PC-9 (cell line): Measurements from ENCODE around the gene KPNA6. TPM values are rescaled to one million over a fixed set of nuclear protein-coding genes. Genes with fewer than 3 reads are reported as not detected.
"Not testable (repeated sequence)": the region's sequence is repeated elsewhere in the genome, so short reads cannot be mapped to it uniquely, and the experiment has no call there.

Experiments
- BruUV-seq: library from RNA; stranded (reverse); fragments of 400-500 nt; replicated peaks from 2 replicates; lab custom pipeline; 2021; lab: Mats Ljungman, UMichigan
- CTCF ChIA-PET: fragments of 300-600 bp; sonication (Branson Sonifier 250); formaldehyde crosslinking; loops from one replicate; lab custom pipeline; 2022; ENCODE audit warnings: antibody characterized with exemption; lab: Charles Lee
- POLR2A ChIA-PET: fragments of 300-600 bp; sonication (Branson Sonifier 250); formaldehyde crosslinking; loops from one replicate; lab custom pipeline; 2022; ENCODE audit warnings: antibody characterized with exemption; ENCODE audit not compliant: unreplicated experiment; lab: Charles Lee
- DNase-seq, 2 experiments: peaks; one replicate each; pipeline versions ENCODE4 v3.0.0 to v3.0.0-alpha.2; 2015 to 2022; ENCODE audit warnings: mixed read lengths in 1 of 2
- H2AFZ ChIP-seq: fragments of 200-600 bp; sonication (generic); 2 replicates; pipeline ENCODE4 v1.8.1; 2017; ENCODE audit warnings: antibody characterized with exemption
- H3F3A ChIP-seq: fragments of 200-600 bp; sonication (generic); 2 replicates; pipeline ENCODE4 v1.8.1; 2017; ENCODE audit warnings: antibody characterized with exemption, mild to moderate bottlenecking, low read depth; ENCODE audit not compliant: insufficient read depth
- H3K27ac ChIP-seq: fragments of 200-600 bp; sonication (generic); 2 replicates; pipeline ENCODE4 v1.6.1; 2016; ENCODE audit warnings: mixed run types
- H3K27me3 ChIP-seq: fragments of 200-600 bp; sonication (generic); 2 replicates; pipeline ENCODE4 v1.6.1; 2016; ENCODE audit warnings: low read depth, mixed run types; ENCODE audit not compliant: insufficient read depth
- H3K36me3 ChIP-seq: fragments of 200-600 bp; sonication (generic); 2 replicates; pipeline ENCODE4 v1.6.1; 2016; ENCODE audit warnings: low read depth, mixed run types
- H3K4me1 ChIP-seq: fragments of 200-600 bp; sonication (generic); replicated peaks from 2 replicates; pipeline ENCODE4 v1.6.1; 2016; ENCODE audit warnings: mixed run types; ENCODE audit not compliant: insufficient read depth
- H3K4me2 ChIP-seq: fragments of 200-600 bp; sonication (generic); 2 replicates; pipeline ENCODE4 v1.6.1; 2017; ENCODE audit warnings: mixed run types
- H3K4me3 ChIP-seq: fragments of 200-600 bp; sonication (generic); 2 replicates; pipeline ENCODE4 v1.6.1; 2016; ENCODE audit warnings: mixed run types
- H3K79me2 ChIP-seq: fragments of 200-600 bp; sonication (generic); 2 replicates; pipeline ENCODE4 v1.6.1; 2017; ENCODE audit warnings: low read depth, mixed run types
- H3K9me2 ChIP-seq: fragments of 200-600 bp; sonication (generic); 2 replicates; pipeline ENCODE4 v1.8.1; 2017; ENCODE audit warnings: mild to moderate bottlenecking; ENCODE audit not compliant: insufficient read depth
- H3K9me3 ChIP-seq: fragments of 200-600 bp; sonication (generic); 2 replicates; pipeline ENCODE4 v1.8.1; 2016; ENCODE audit warnings: low read depth; ENCODE audit not compliant: insufficient read depth
- H4K20me1 ChIP-seq: fragments of 200-600 bp; sonication (generic); 2 replicates; pipeline ENCODE4 v1.8.1; 2017; ENCODE audit not compliant: insufficient read depth
- CTCF ChIP-seq: fragments of 200-600 bp; sonication (generic); conservative IDR thresholded peaks from 2 replicates; pipeline ENCODE4 v1.6.1; 2017; ENCODE audit warnings: mixed run types, antibody characterized with exemption, mild to moderate bottlenecking, moderate library complexity
- EZH2 ChIP-seq: fragments of 200-600 bp; sonication (generic); IDR thresholded peaks from 2 replicates; pipeline ENCODE4 v1.8.0; 2017; ENCODE audit warnings: antibody characterized with exemption, low read depth
- intact Hi-C: fragments of 100-400 bp; cut with micrococcal nuclease; formaldehyde crosslinking; loops from one replicate; pipeline ENCODE4 v1.10.0; 2022; ENCODE audit not compliant: unreplicated experiment
- total RNA-seq: library from RNA; stranded (reverse); gene quantifications from 2 replicates; pipeline ENCODE4 v1.2.3, GENCODE V29; 2021

Gene KPNA6
- total RNA-seq, 1 experiment from 2014 or later = 89.9 TPM

DNA sequence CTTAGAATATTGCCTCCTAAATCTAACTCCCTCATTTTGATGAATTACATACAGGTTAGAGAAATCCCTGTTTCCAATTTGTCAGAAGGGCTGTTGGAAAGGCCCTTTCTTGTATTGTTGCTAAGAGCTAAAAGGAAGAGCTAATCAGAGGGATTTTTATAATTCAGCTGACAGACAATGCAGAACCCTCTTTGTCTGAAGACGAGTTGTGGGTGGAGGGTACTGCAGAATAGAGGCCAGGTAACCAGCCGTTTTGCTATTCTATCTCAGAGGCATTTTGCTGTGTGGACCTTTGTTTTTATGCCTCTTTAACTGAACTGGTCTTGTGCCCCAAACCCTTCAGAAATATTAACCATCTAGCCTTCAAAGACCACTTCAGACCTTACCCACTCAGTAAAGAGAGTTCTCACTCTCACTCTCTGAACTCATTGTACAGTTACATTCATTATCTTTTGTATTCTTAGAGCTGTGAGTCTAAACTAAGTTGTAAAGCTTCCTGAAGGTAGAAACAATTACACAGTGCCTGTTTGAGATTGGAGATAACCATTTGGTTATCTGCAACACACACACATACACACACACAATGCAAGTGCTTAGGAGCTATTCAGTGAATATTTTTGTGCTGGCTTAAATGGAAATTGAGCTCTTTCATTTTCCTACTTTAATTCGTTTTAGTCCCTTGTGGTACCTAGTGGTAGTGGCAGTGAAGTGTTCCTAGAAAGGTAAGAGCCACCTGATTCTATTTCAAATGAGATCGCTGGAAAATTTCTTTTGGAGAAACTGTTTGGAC, 19.7 kb downstream of the KPNA6 start:
- Histone ChIP-seq H3K27ac (no peak overlapping the region), H3K4me1 (peaks cover 5% of the 10 kb centered on the region; the same call in 1 of the 2 replicates), H3K79me2 (peaks cover 87% of the 10 kb centered on the region), H3K9me2 (no peaks in the 10 kb centered on the region), H3K4me3 (no peak overlapping the region), H4K20me1 (peaks cover 33% of the 10 kb centered on the region), H2AFZ (no peak overlapping the region), H3F3A (peaks cover 20% of the 10 kb centered on the region), H3K9me3 (no peaks in the 10 kb centered on the region), H3K36me3 (0 out of 2 replicates have a peak, but pooled peaks cover 8% of the 10 kb centered on the region), H3K4me2 (no peak overlapping the region), H3K27me3 (no peaks in the 10 kb centered on the region)
- ChIA-PET CTCF (no interaction called here), POLR2A (no interaction called here)
- TF ChIP-seq CTCF (no peak), EZH2 (no peak)
- no TSS peak for BruUV-seq
- DNase-seq = no peak
- intact Hi-C loops = no loop called here

DNA sequence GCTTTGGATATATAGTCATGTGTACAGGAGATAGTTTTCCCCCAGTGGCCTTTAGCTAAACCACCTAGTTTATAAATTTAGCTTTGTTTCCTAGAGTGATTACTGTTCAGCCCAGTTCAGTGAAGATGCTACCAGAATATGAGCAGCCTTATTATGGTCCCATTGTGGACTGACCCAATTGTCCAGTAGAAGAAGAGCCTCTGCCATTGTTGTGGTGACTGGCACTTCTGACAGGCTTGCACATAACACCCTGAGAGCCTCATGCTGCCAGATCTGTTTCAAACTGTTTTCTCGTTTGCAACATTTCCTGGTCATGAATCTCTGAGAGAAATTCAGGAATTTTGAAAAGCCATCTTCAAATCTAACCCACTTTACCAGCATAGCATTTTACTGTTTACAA, 20.6 kb downstream of the KPNA6 start:
- ChIA-PET CTCF (interaction anchor here (0.6 kb wide), 1 partner anchor 12 kb away, joined by 4 read pairs; no protein-coding TSS in a partner anchor), POLR2A (no interaction called here)
- Histone ChIP-seq H3F3A (peaks cover 27% of the 10 kb centered on the region), H3K9me2 (no peaks in the 10 kb centered on the region), H2AFZ (no peak overlapping the region), H3K4me3 (no peak overlapping the region), H3K36me3 (0 out of 2 replicates have a peak, but pooled peaks cover 8% of the 10 kb centered on the region), H4K20me1 (peaks cover 29% of the 10 kb centered on the region), H3K9me3 (no peaks in the 10 kb centered on the region), H3K4me2 (no peak overlapping the region), H3K27ac (no peak overlapping the region), H3K79me2 (peaks cover 79% of the 10 kb centered on the region), H3K4me1 (peaks cover 11% of the 10 kb centered on the region; the same call in 1 of the 2 replicates), H3K27me3 (no peaks in the 10 kb centered on the region)
- DNase-seq = no peak
- TF ChIP-seq CTCF (no peak), EZH2 (no peak)
- BruUV-seq = no TSS peak
- intact Hi-C loops = no loop called here

DNA sequence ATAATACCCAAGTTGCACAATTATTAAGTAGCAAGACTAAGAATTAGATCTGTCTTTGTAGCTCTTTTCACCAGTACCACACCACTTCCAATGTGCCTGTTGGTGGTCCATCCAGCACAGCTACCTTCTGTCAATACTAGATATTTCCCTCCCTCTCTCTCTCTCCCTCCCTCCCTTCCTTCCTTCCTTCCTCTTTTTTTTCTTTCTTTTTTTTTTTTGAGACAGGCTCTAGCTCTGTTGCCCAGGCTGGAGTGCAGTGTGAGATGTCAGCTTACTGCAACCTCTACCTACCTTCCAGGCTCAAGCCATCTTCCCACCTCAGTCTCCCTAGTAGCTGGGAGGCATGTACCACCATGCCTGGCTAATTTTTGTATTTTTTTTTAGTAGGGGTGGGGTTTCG, 21.1 kb downstream of the KPNA6 start:
- peaks cover 30% of the 10 kb centered on the region for H4K20me1 ChIP-seq
- H3K4me1 ChIP-seq = peaks cover 14% of the 10 kb centered on the region; the same call in 1 of the 2 replicates

DNA sequence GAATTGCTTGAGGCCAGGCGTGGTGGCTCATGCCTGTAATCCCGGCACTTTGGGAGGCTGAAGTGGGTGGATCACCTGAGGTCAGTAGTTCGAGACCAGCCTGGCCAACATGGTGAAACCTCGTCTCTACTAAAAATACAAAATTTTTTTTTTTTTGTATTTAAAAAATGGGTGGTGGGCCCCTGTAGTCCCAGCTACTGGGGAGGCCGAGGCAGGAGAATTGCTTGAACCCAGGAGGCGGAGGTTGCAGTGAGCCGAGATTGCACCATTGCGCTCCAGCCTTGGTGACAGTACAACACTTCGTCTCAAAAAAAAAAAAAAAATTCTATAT, 26.1 kb downstream of the KPNA6 start:
- CTCF ChIA-PET, H3K36me3 ChIP-seq, H3K27me3 ChIP-seq, H3K4me3 ChIP-seq, H3K9me2 ChIP-seq, H2AFZ ChIP-seq, BruUV-seq, H3K9me3 ChIP-seq, DNase-seq: not testable (repeated sequence)
- Histone ChIP-seq H3F3A (peaks cover 58% of the 10 kb centered on the region), H3K4me2 (peak overlapping the region; percentile 26; the same call in 1 of the 2 replicates), H3K79me2 (peaks cover 79% of the 10 kb centered on the region), H4K20me1 (peaks cover 31% of the 10 kb centered on the region), H3K27ac (peak overlapping the region; percentile 75), H3K4me1 (peaks cover 25% of the 10 kb centered on the region)
- intact Hi-C loops = loop anchor here (1.0 kb wide), 1 partner anchor 26 kb away; the partner anchor contains the start of gene KPNA6
- POLR2A ChIA-PET = interaction anchor here (0.6 kb wide), 2 partner anchors 99 to 571 kb away, joined by 5 to 22 read pairs; no protein-coding TSS in a partner anchor

More for the DNA sequence above, 21.1 kb downstream of the KPNA6 start:
- Histone ChIP-seq H3K79me2 (peaks cover 77% of the 10 kb centered on the region), H3K4me2 (no peak overlapping the region), H3K4me3 (no peak overlapping the region), H3F3A (peaks cover 31% of the 10 kb centered on the region), H3K27me3 (no peaks in the 10 kb centered on the region), H3K27ac (no peak overlapping the region), H2AFZ (no peak overlapping the region), H3K36me3 (0 out of 2 replicates have a peak, but pooled peaks cover 8% of the 10 kb centered on the region), H3K9me3 (no peaks in the 10 kb centered on the region), H3K9me2 (no peaks in the 10 kb centered on the region)
- CTCF ChIA-PET = interaction anchor here (0.6 kb wide), 1 partner anchor 12 kb away, joined by 4 read pairs; no protein-coding TSS in a partner anchor
- POLR2A ChIA-PET = no interaction called here
- TF ChIP-seq CTCF (no peak), EZH2 (no peak)
- intact Hi-C loops = no loop called here
- no TSS peak for BruUV-seq
- no peak for DNase-seq
